Mammary epithelial cell (primary cell): ENCODE measurements around the gene PIKFYVE.

Experiments used
- CTCF ChIP-seq, 2 donors: IDR thresholded peaks in 1 of 2; conservative IDR thresholded peaks in 1 of 2; 2 replicates each; pipeline ENCODE4 v1.5.1; 2011 to 2012; ENCODE audit warnings: inconsistent platforms in 2 of 2, low read length in 2 of 2, mild to moderate bottlenecking in 2 of 2, control low read depth in 1 of 2, low read depth in 1 of 2; ENCODE audit not compliant: insufficient read depth in 1 of 2; ENCODE audit errors: extremely low read depth in 1 of 2
- EZH2 ChIP-seq: IDR thresholded peaks from 2 replicates; pipeline ENCODE4 v1.6.1; 2012; ENCODE audit warnings: low read length, inconsistent platforms, borderline replicate concordance

- peak in 1 of 2 donors; percentile 12 for TF ChIP-seq CTCF (conservative IDR thresholded peaks at IDR 0.05 in 1 of 2, IDR thresholded peaks at IDR 0.05 in 1 of 2; ENCODE audit: extremely low read depth in 1 of 2, insufficient read depth in 1 of 2, low read depth in 1 of 2, low read length in 2 of 2)
- TF ChIP-seq EZH2, result no peak
Measured at GRCh38 chr2:208269091-208269490, 3.0 kb downstream of the PIKFYVE start.
